Transverse colon (tissue), 4 donors: ENCODE data around the gene CARD16. TPM values are rescaled to one million over a fixed set of nuclear protein-coding genes. Genes with fewer than 3 reads are reported as not detected.
"Not testable (repeated sequence)": the region's sequence is repeated elsewhere in the genome, so short reads cannot be mapped to it uniquely, and the experiment has no call there.

Source experiments
- DNase-seq: peaks from one replicate; pipeline ENCODE4 v3.0.0-alpha.2; 2019
- H3K27ac ChIP-seq, 4 donors: fragments of 200-600 bp; sonication (generic); 2 replicates each; pipeline ENCODE4 v1.5.1; 2016 to 2018; ENCODE audit warnings: inconsistent platforms in 4 of 4
- H3K27me3 ChIP-seq: fragments of 200-600 bp; sonication (generic); 2 replicates; pipeline ENCODE4 v1.5.1; 2017; ENCODE audit warnings: inconsistent platforms
- H3K36me3 ChIP-seq, 4 donors: fragments of 200-600 bp; sonication (generic); 2 replicates each; pipeline ENCODE4 v1.5.1; 2017 to 2019; ENCODE audit warnings: inconsistent platforms in 4 of 4
- H3K4me1 ChIP-seq, 4 donors: fragments of 200-600 bp; sonication (generic); 2 replicates each; pipeline ENCODE4 v1.5.1; 2017 to 2020; ENCODE audit warnings: inconsistent platforms in 4 of 4
- H3K4me3 ChIP-seq, 4 donors: fragments of 200-600 bp; sonication (generic); 1 replicate in 1 of 4; 2 replicates in 3 of 4; pipeline versions ENCODE4 v1.5.1 to v1.6.1; 2017 to 2019; ENCODE audit warnings: inconsistent platforms in 4 of 4
- H3K9me3 ChIP-seq, 2 donors: fragments of 200-600 bp; sonication (generic); 2 replicates each; pipeline ENCODE4 v1.5.1; 2017 to 2019; ENCODE audit warnings: inconsistent platforms in 2 of 2
- CTCF ChIP-seq, 5 experiments: fragments of 200-600 bp in 3 of 5; fragments of 450-650 bp in 2 of 5; sonication (generic) in 3 of 5; IDR thresholded peaks; 1 replicate in 2 of 5; 2 replicates in 3 of 5; pipeline ENCODE4 v1.5.1; 2016 to 2017; ENCODE audit warnings: antibody characterized with exemption in 5 of 5, inconsistent platforms in 3 of 5, mild to moderate bottlenecking in 2 of 5, moderate library complexity in 1 of 5
- EP300 ChIP-seq: sonication (generic); formaldehyde crosslinking; IDR thresholded peaks from one replicate; pipeline ENCODE4 v1.6.1; 2017; ENCODE audit warnings: antibody characterized with exemption, low read depth
- POLR2A ChIP-seq: fragments of 450-650 bp; IDR thresholded peaks from one replicate; pipeline ENCODE4 v1.6.1; 2016; ENCODE audit warnings: antibody characterized with exemption, mild to moderate bottlenecking, moderate library complexity
- POLR2AphosphoS5 ChIP-seq, 3 donors: sonication (generic); formaldehyde crosslinking; IDR thresholded peaks; one replicate each; pipeline ENCODE4 v1.6.1; 2016; ENCODE audit warnings: antibody characterized with exemption in 3 of 3
- WGBS, 2 donors: methylation state at CpG; one replicate each; pipeline ENCODE4 v1.1.5; 2018; ENCODE audit warnings: low coverage in 1 of 2; 5-methylcytosine and 5-hydroxymethylcytosine counted together
- in situ Hi-C, 4 donors: fragments of 200-750 bp; cut with MboI; loops; one replicate each; pipeline versions ENCODE4 v1.15.0 to v1.15.1; 2017; ENCODE audit warnings: low sequenced_read_pairs in 3 of 4, low pct_ligation_motif_present in 1 of 4, low pct_unique_long_range_greater_than_20kb in 1 of 4
- intact Hi-C: fragments of 100-400 bp; cut with DNase I; formaldehyde crosslinking; loops from one replicate; pipeline ENCODE4 v1.15.1; 2023; ENCODE audit warnings: low total_unique reads
- total RNA-seq, 4 donors: library from RNA; depleted of rRNA; stranded (reverse); fragments of >200 nt; gene quantifications; one replicate each; pipeline ENCODE4 v1.1.0, GENCODE V29; 2016

Gene CARD16
- 10 to 100 TPM in 2 of 4 donors, 1 to 10 TPM in 1, not detected in 1; 8.0 to 34.0 (median 28.4) TPM for total RNA-seq

GRCh38 chr11:105044557-105045524 is at the start of gene CARD16:
Gene CARD16 (minus strand): TSS chr11:105045335. CDS start chr11:105045297, 38 bp downstream.
- H3K36me3 ChIP-seq, H3K9me3 ChIP-seq, in situ Hi-C loops, H3K27me3 ChIP-seq, intact Hi-C loops: not testable (repeated sequence)
- peak within 1 kb of the TSS; percentile 70 to 84 (median 83) for H3K27ac ChIP-seq
- peak; percentile 62 for DNase-seq
- H3K4me1 ChIP-seq, result peaks cover 8 to 51% (median 21%) of the 10 kb centered on the region in 4 donors
- H3K4me3 ChIP-seq, result peak within 1 kb of the TSS; percentile 10 to 56 (median 33)
- 14 to 18% methylated on average over 4 to 5 of the region's 5 CpGs for WGBS, 2 donors
- peak; percentile 46 to 58 (median 52) for TF ChIP-seq POLR2AphosphoS5 (IDR thresholded peaks at IDR 0.05)
- peak; percentile 33 for TF ChIP-seq POLR2A

DNA sequence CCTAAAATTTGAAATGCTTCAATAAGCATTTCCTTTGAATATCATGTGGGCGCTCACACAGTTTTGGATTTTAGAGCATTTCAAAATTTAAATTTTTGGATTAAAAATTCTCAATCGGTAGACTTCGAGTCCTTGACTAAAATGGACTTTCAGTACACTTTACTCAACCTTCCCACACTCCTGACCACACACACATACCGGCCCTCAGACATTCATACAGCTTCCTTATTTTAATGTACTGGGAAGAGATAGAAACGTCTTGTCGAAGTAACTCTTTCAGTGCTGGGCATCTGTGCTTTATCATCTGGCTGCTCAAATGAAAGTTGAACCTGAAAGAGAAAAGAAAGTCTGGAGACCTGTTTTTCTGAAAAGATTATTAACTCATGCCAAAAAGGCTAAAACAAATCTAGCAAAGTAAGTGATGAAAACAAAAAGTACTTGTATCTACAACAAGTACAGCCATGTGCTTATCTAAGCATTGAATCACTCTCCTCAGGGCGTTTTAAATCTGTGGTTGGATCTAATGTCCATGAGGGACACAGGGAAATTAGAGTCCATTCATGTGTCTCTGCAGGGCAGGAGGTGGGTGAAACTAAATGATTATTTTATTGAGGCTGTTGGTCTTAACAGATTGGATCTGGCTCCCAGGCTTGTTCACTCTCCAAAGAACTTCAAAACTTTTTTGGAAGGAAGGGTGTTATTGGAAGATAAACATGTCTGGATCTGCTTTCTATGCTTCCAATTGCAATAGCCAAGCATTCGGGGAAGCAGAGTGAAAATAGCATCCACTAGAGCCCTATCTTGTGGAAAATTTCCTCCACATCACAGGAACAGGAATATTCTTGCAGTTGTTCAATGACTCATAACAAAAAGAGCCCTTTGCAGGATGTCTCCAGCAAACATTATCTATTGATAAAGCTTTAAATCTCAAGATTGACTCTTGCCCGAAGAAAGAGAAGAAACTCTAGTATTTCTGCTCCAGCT is 47.4 kb upstream of the CARD16 start:
- WGBS, 2 donors, result 65 to 66% methylated on average over 8 to 9 of the region's 9 CpGs
- no peak for TF ChIP-seq POLR2A
- no peak for TF ChIP-seq CTCF (IDR thresholded peaks at IDR 0.05)
- TF ChIP-seq POLR2AphosphoS5 (IDR thresholded peaks at IDR 0.05), result no peak
- TF ChIP-seq EP300, result no peak
- Histone ChIP-seq H3K36me3 (no peaks in the 10 kb centered on the region), H3K4me3 (no peak overlapping the region), H3K4me1 (no peaks in the 10 kb centered on the region), H3K27ac (no peak overlapping the region), H3K9me3 (no peaks in the 10 kb centered on the region), H3K27me3 (no peaks in the 10 kb centered on the region)
- in situ Hi-C loops (no loop called here), intact Hi-C loops (no loop called here)
- no peak for DNase-seq

DNA sequence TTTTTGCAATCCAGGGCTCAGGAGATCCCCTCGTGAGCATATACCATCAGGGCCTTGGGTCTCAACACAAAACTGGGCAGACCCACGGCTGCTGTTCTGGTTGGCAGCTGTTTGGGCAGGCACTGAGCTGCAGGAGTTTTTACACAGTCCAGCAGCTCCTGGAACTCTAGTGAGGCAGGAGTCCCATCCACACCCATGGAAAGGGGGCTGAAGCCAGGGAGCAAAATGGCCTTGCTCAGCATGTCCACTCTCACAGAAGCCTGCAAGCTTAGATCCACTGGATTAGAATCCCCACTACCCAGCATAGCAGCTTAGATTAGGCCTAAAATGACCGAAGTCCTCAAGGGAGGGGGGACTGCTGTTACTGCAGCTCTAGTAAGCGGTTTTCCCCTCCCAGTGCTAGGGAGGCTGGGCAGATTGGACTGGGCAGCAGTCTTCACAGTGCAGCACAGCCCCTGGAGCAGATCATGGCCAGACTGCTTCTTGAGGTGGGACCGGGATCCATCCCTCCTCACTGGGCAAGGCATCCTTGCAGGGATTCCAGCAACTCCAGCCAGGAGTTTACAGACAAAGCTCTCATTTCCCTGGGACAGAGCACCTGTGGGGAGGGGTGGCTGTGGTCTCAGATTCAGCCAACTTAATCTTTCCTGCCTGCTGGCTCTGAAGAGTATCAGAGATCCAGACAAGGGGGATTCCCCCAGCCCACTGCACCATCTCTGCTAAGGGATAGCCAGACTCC is 36.4 kb upstream of the CARD16 start:
- H3K36me3 ChIP-seq, result no peaks in the 10 kb centered on the region
- no peak overlapping the region for H3K27ac ChIP-seq
- no peaks in the 10 kb centered on the region for H3K9me3 ChIP-seq
- 89% methylated on average over 5 of the region's 5 CpGs; no CpG with 5 or more reads in 1 of the 2 donors for WGBS, 2 donors
- no peak for TF ChIP-seq POLR2AphosphoS5 (IDR thresholded peaks at IDR 0.05)
- in situ Hi-C loops, result no loop called here
- H3K4me3 ChIP-seq, result no peak overlapping the region
- H3K4me1 ChIP-seq, result peaks cover 0 to 11% (median 0%) of the 10 kb centered on the region in 4 donors
- no peak for DNase-seq
- intact Hi-C loops, result no loop called here
- no peaks in the 10 kb centered on the region for H3K27me3 ChIP-seq

GRCh38 chr11:105080171-105080906 is 35.2 kb upstream of the CARD16 start:
- H3K27me3 ChIP-seq, DNase-seq, in situ Hi-C loops, H3K4me3 ChIP-seq, H3K36me3 ChIP-seq, H3K9me3 ChIP-seq, intact Hi-C loops: not testable (repeated sequence)
- Histone ChIP-seq H3K4me1 (peaks cover 0 to 11% (median 0%) of the 10 kb centered on the region in 4 donors), H3K27ac (peak overlapping the region in 1 of 4 donors; percentile 37)
- 28 to 34% methylated on average over 5 to 6 of the region's 6 CpGs for WGBS, 2 donors

- no peak for DNase-seq
- Histone ChIP-seq H3K4me1 (peaks cover 0 to 11% (median 0%) of the 10 kb centered on the region in 4 donors), H3K36me3 (no peaks in the 10 kb centered on the region), H3K9me3 (no peaks in the 10 kb centered on the region), H3K4me3 (no peak overlapping the region), H3K27me3 (no peaks in the 10 kb centered on the region), H3K27ac (no peak overlapping the region)
- in situ Hi-C loops (no loop called here), intact Hi-C loops (no loop called here)
- TF ChIP-seq POLR2A (no peak), POLR2AphosphoS5 (IDR thresholded peaks at IDR 0.05) (no peak), EP300 (no peak), CTCF (IDR thresholded peaks at IDR 0.05) (no peak)
- WGBS, 2 donors, result 97% methylated on average over 3 of the region's 3 CpGs
Observed at GRCh38 chr11:105078283-105078682, 33.1 kb upstream of the CARD16 start.

- in situ Hi-C loops, result not testable (repeated sequence)
- 76 to 83% methylated on average over 1 to 4 of the region's 4 CpGs for WGBS, 2 donors
Observed at GRCh38 chr11:105077141-105077790, 32.1 kb upstream of the CARD16 start.

More at GRCh38 chr11:105077141-105077790, 32.1 kb upstream of the CARD16 start:
- H3K4me1 ChIP-seq, result peaks cover 0 to 11% (median 0%) of the 10 kb centered on the region in 4 donors
- H3K4me3 ChIP-seq, H3K27me3 ChIP-seq, intact Hi-C loops, DNase-seq, H3K36me3 ChIP-seq, H3K9me3 ChIP-seq, H3K27ac ChIP-seq: not testable (repeated sequence)
